ENCODE measurements around the gene TCF19. TPM values are rescaled to one million over a fixed set of nuclear protein-coding genes. Genes with fewer than 3 reads are reported as not detected.

Gene TCF19
- 10 to 100 TPM in 4 of 6 donors, 1 to 10 TPM in 2; 8.4 to 12.3 (median 11.5) TPM for polyA plus RNA-seq (ENCODE audit: low read depth in 6 of 6)

- DNase-seq (peak; percentile 98), ATAC-seq (ENCODE audit: low read depth in 2 of 2) (peak; percentile 85 to 92)
- H3K36me3 Mint-ChIP-seq, result no peaks in the 10 kb centered on the region
- H3K4me1 Mint-ChIP-seq, result peaks cover 24 to 28% (median 26%) of the 10 kb centered on the region in 3 donors
- H3K27ac Mint-ChIP-seq, result peak within 1 kb of the TSS; percentile 87 to 99 (median 92)
- H3K4me3 Mint-ChIP-seq, result peak within 1 kb of the TSS; percentile 88 to 99 (median 92)
- H3K9me3 Mint-ChIP-seq, result no peaks in the 10 kb centered on the region
- H3K27me3 Mint-ChIP-seq, result no peaks in the 10 kb centered on the region
Observed at GRCh38 chr6:31158140-31158862, at the start of gene TCF19. Gene TCF19, plus strand, starts transcription at chr6:31158589. Its CDS starts 881 bp downstream, at chr6:31159470.

GRCh38 chr6:31110825-31111582 is 47.4 kb upstream of the TCF19 start:
- ATAC-seq (ENCODE audit: low read depth in 2 of 2) (no peak), DNase-seq (no peak)
- Mint-ChIP-seq H3K36me3 (no peaks in the 10 kb centered on the region), H3K4me3 (no peak overlapping the region), H3K27ac (no peak overlapping the region), H3K4me1 (peaks cover 10 to 19% (median 12%) of the 10 kb centered on the region in 3 donors), H3K27me3 (peaks cover 21 to 48% (median 45%) of the 10 kb centered on the region in 3 donors), H3K9me3 (peaks cover 0 to 2% (median 0%) of the 10 kb centered on the region in 7 donors)

- peaks cover 10 to 19% (median 12%) of the 10 kb centered on the region in 3 donors for H3K4me1 Mint-ChIP-seq
- peak overlapping the region in 1 of 6 donors; percentile 66 for H3K27ac Mint-ChIP-seq
Observed at GRCh38 chr6:31111712-31112111, 46.7 kb upstream of the TCF19 start.

GRCh38 chr6:31112478-31112877 is 45.9 kb upstream of the TCF19 start, which contains the start of gene C6orf15:
Gene C6orf15, minus strand, starts transcription at chr6:31112575. Its CDS starts 20 bp downstream, at chr6:31112555.
- ATAC-seq (ENCODE audit: low read depth in 2 of 2), result no peak
- Mint-ChIP-seq H3K4me1 (peaks cover 10 to 19% (median 12%) of the 10 kb centered on the region in 3 donors), H3K27me3 (peaks cover 21 to 60% (median 52%) of the 10 kb centered on the region in 3 donors), H3K9me3 (peaks cover 0 to 2% (median 0%) of the 10 kb centered on the region in 7 donors), H3K27ac (peak within 1 kb of the TSS in 1 of 6 donors; percentile 66), H3K36me3 (no peaks in the 10 kb centered on the region), H3K4me3 (peak within 1 kb of the TSS in 1 of 8 donors; percentile 78)
- DNase-seq, result no peak

More at GRCh38 chr6:31111712-31112111, 46.7 kb upstream of the TCF19 start:
- ATAC-seq (ENCODE audit: low read depth in 2 of 2), result no peak
- no peak for DNase-seq
- Mint-ChIP-seq H3K9me3 (peaks cover 0 to 2% (median 0%) of the 10 kb centered on the region in 7 donors), H3K4me3 (no peak overlapping the region), H3K27me3 (peaks cover 21 to 53% (median 52%) of the 10 kb centered on the region in 3 donors), H3K36me3 (no peaks in the 10 kb centered on the region)

- Mint-ChIP-seq H3K36me3 (no peaks in the 10 kb centered on the region), H3K4me3 (no peak overlapping the region), H3K4me1 (peaks cover 10 to 22% (median 12%) of the 10 kb centered on the region in 3 donors), H3K27ac (no peak overlapping the region), H3K27me3 (peaks cover 21 to 75% (median 65%) of the 10 kb centered on the region in 3 donors), H3K9me3 (peaks cover 0 to 2% (median 0%) of the 10 kb centered on the region in 7 donors)
- DNase-seq, result no peak
- no peak for ATAC-seq (ENCODE audit: low read depth in 2 of 2)
Observed at GRCh38 chr6:31113861-31114540, 44.4 kb upstream of the TCF19 start.

DNA sequence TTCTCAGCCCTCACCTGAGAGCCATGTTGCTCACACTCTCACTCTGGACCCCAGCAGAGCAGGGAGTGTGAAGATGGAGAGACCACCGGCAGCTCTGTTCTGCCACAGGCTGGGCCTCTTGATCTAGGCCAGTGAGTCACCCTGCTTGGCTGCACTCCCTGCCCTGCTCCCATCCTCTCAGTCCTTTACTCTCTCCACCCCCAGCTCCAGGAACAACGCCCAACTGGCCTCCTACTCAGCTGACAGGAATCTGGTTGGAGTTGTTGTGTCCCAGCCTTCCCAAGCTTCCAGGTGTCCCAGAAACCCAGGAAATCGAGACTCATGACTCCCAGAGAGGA is 43.9 kb upstream of the TCF19 start, which contains the start of gene PSORS1C1:
Gene PSORS1C1, plus strand, starts transcription at position 260 of the 338 bp plus-strand sequence. CDS start 14,833 bp downstream, outside the sequence.
- DNase-seq, result no peak
- peak within 1 kb of the TSS in 4 of 6 donors; percentile 6 to 78 (median 20) for H3K27ac Mint-ChIP-seq
- H3K36me3 Mint-ChIP-seq, result no peaks in the 10 kb centered on the region
- H3K9me3 Mint-ChIP-seq, result peaks cover 0 to 2% (median 0%) of the 10 kb centered on the region in 7 donors
- no peak for ATAC-seq (ENCODE audit: low read depth in 2 of 2)
- H3K27me3 Mint-ChIP-seq, result peaks cover 21 to 76% (median 66%) of the 10 kb centered on the region in 3 donors
- H3K4me1 Mint-ChIP-seq, result peaks cover 10 to 21% (median 12%) of the 10 kb centered on the region in 3 donors
- H3K4me3 Mint-ChIP-seq, result peak within 1 kb of the TSS in 2 of 8 donors; percentile 3 to 7

GRCh38 chr6:31114970-31115849 is 43.2 kb upstream of the TCF19 start:
- no peaks in the 10 kb centered on the region for H3K9me3 Mint-ChIP-seq
- peak overlapping the region in 4 of 6 donors; percentile 6 to 78 (median 20) for H3K27ac Mint-ChIP-seq
- peak; percentile 54 to 86 for ATAC-seq (ENCODE audit: low read depth in 2 of 2)
- peak overlapping the region in 2 of 8 donors; percentile 3 to 7 for H3K4me3 Mint-ChIP-seq
- DNase-seq, result no peak
- peaks cover 10 to 16% (median 12%) of the 10 kb centered on the region in 3 donors for H3K4me1 Mint-ChIP-seq
- peaks cover 17 to 69% (median 59%) of the 10 kb centered on the region in 3 donors for H3K27me3 Mint-ChIP-seq
- no peaks in the 10 kb centered on the region for H3K36me3 Mint-ChIP-seq

DNA sequence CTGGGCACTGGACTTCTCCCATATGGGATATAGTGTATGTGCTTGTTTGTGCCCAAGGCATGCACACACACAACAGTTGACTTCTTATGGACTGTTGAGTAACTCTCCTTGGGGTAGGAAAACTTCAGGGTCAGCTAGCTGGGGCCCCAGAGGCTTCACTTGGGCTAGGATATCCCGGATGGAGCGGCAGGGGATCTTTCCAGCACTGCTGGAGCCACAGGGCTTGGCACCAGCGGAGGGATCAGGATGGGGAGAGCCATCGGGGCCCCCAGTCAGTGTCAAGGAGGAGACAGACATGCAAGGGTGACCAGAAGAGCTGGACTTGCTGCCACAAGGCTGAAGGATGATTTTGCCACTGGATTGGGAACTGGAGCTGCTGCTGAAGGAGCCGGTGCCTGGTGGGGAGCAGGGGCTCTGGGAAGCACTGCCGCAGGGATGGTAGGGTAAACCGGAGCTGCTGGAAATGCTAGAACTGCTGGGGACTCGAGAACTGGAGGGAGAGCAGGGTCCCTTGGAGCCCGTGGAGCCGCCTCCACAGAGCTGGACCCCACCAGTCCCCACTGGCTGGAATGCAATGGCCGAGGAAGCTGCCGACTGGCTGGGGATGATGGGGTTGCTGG is 42.3 kb upstream of the TCF19 start:
- H3K27ac Mint-ChIP-seq, result peak overlapping the region in 1 of 6 donors; percentile 6
- DNase-seq, result no peak
- H3K36me3 Mint-ChIP-seq, result no peaks in the 10 kb centered on the region
- peaks cover 10 to 16% (median 12%) of the 10 kb centered on the region in 3 donors for H3K4me1 Mint-ChIP-seq
- H3K9me3 Mint-ChIP-seq, result no peaks in the 10 kb centered on the region
- no peak for ATAC-seq (ENCODE audit: low read depth in 2 of 2)
- peaks cover 9 to 60% (median 53%) of the 10 kb centered on the region in 3 donors for H3K27me3 Mint-ChIP-seq
- H3K4me3 Mint-ChIP-seq, result no peak overlapping the region

GRCh38 chr6:31116661-31117385 is 41.6 kb upstream of the TCF19 start:
- Mint-ChIP-seq H3K27me3 (peaks cover 8 to 58% (median 51%) of the 10 kb centered on the region in 3 donors), H3K9me3 (no peaks in the 10 kb centered on the region), H3K4me3 (no peak overlapping the region), H3K27ac (peak overlapping the region in 1 of 6 donors; percentile 82), H3K36me3 (no peaks in the 10 kb centered on the region), H3K4me1 (peaks cover 10 to 16% (median 12%) of the 10 kb centered on the region in 3 donors)
- ATAC-seq (ENCODE audit: low read depth in 2 of 2), result no peak
- no peak for DNase-seq

GRCh38 chr6:31118178-31118577 is 40.2 kb upstream of the TCF19 start:
- ATAC-seq (ENCODE audit: low read depth in 2 of 2) (no peak), DNase-seq (no peak)
- H3K9me3 Mint-ChIP-seq, result no peaks in the 10 kb centered on the region
- H3K4me1 Mint-ChIP-seq, result peaks cover 10 to 16% (median 12%) of the 10 kb centered on the region in 3 donors
- H3K27me3 Mint-ChIP-seq, result peaks cover 4 to 55% (median 47%) of the 10 kb centered on the region in 3 donors
- no peak overlapping the region for H3K4me3 Mint-ChIP-seq
- H3K36me3 Mint-ChIP-seq, result no peaks in the 10 kb centered on the region
- H3K27ac Mint-ChIP-seq, result peak overlapping the region in 1 of 6 donors; percentile 77

- Mint-ChIP-seq H3K36me3 (no peaks in the 10 kb centered on the region), H3K27ac (no peak within 1 kb of the TSS), H3K4me3 (no peak within 1 kb of the TSS), H3K27me3 (peaks cover 0 to 48% (median 46%) of the 10 kb centered on the region in 3 donors), H3K4me1 (peaks cover 5 to 8% (median 6%) of the 10 kb centered on the region in 3 donors), H3K9me3 (no peaks in the 10 kb centered on the region)
- DNase-seq (no peak), ATAC-seq (ENCODE audit: low read depth in 2 of 2) (no peak)
Observed at GRCh38 chr6:31120151-31120915, 38.1 kb upstream of the TCF19 start, which contains the start of gene CDSN. Gene CDSN, minus strand, starts transcription at chr6:31120446. Its CDS starts 27 bp downstream, at chr6:31120419.
